ENCODE results near the gene ADH6.

DNA sequence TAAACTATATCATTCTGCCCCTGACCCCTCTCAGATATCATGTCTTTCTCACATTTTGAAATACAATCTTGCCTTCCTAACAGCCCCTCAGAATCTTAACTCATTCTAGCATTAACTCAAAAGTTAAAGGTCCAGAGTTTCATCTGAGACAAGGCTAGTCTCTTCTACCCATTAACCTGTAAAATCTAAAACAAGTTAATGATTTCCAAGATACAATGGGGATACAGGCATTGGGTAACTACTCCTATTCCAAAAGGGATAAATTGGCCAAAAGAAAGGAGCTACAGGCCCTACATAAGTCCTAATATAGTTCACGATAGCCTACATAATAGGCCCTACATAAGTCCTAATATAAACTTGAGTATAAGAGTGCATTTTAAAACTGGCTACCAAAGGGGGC lies 18.9 kb downstream of the ADH6 start:
- TF ChIP-seq HIVEP1 (CRISPR knock-in tag; IDR thresholded peaks at IDR 0.05) (no peak), GATAD2A (CRISPR knock-in tag; IDR thresholded peaks at IDR 0.05) (no peak; the same call in 1 of the 2 replicates), EZH2 (conservative IDR thresholded peaks at IDR 0.05; ENCODE audit: low read depth, low read length) (no peak)
- TF ChIP-seq, protein P1, sequence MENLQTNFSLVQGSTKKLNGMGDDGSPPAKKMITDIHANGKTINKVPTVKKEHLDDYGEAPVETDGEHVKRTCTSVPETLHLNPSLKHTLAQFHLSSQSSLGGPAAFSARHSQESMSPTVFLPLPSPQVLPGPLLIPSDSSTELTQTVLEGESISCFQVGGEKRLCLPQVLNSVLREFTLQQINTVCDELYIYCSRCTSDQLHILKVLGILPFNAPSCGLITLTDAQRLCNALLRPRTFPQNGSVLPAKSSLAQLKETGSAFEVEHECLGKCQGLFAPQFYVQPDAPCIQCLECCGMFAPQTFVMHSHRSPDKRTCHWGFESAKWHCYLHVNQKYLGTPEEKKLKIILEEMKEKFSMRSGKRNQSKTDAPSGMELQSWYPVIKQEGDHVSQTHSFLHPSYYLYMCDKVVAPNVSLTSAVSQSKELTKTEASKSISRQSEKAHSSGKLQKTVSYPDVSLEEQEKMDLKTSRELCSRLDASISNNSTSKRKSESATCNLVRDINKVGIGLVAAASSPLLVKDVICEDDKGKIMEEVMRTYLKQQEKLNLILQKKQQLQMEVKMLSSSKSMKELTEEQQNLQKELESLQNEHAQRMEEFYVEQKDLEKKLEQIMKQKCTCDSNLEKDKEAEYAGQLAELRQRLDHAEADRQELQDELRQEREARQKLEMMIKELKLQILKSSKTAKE (CRISPR knock-in tag; IDR thresholded peaks at IDR 0.05; ENCODE audit: borderline replicate concordance): no peak
- TF ChIP-seq, protein P2, sequence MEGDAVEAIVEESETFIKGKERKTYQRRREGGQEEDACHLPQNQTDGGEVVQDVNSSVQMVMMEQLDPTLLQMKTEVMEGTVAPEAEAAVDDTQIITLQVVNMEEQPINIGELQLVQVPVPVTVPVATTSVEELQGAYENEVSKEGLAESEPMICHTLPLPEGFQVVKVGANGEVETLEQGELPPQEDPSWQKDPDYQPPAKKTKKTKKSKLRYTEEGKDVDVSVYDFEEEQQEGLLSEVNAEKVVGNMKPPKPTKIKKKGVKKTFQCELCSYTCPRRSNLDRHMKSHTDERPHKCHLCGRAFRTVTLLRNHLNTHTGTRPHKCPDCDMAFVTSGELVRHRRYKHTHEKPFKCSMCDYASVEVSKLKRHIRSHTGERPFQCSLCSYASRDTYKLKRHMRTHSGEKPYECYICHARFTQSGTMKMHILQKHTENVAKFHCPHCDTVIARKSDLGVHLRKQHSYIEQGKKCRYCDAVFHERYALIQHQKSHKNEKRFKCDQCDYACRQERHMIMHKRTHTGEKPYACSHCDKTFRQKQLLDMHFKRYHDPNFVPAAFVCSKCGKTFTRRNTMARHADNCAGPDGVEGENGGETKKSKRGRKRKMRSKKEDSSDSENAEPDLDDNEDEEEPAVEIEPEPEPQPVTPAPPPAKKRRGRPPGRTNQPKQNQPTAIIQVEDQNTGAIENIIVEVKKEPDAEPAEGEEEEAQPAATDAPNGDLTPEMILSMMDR (CRISPR knock-in tag; IDR thresholded peaks at IDR 0.05): no peak

Data from HepG2 (cell line).